SU-DHL-6 (cell line): ENCODE results near the gene NSMCE4A.

ENCODE experiments used
- H2AFZ ChIP-seq: fragments of 200-600 bp; sonication (generic); 2 replicates; pipeline ENCODE4 v1.6.1; 2014; ENCODE audit warnings: low read depth, mild to moderate bottlenecking, moderate library complexity, mixed read lengths, antibody characterized with exemption, low read length; ENCODE audit not compliant: severe bottlenecking
- H3F3A ChIP-seq: fragments of 200-600 bp; shearing (Covaris generic); 2 replicates; pipeline ENCODE4 v1.6.0; 2016; ENCODE audit warnings: antibody characterized with exemption, mild to moderate bottlenecking; ENCODE audit not compliant: insufficient read depth
- H3K27ac ChIP-seq: fragments of 200-600 bp; sonication (generic); 2 replicates; pipeline ENCODE4 v1.5.1; 2016; ENCODE audit warnings: low read depth, mild to moderate bottlenecking, low read length, moderate library complexity, mixed read lengths
- H3K27me3 ChIP-seq: fragments of 200-600 bp; sonication (generic), shearing (Covaris generic); 2 replicates; pipeline ENCODE4 v1.6.0; 2014; ENCODE audit warnings: mild to moderate bottlenecking, low read length
- H3K36me3 ChIP-seq: fragments of 200-600 bp; sonication (generic); 2 replicates; pipeline ENCODE4 v1.6.1; 2014; ENCODE audit warnings: mild to moderate bottlenecking, low read length, mixed read lengths
- H3K4me2 ChIP-seq: fragments of 300-600, 200-600 bp; shearing (Covaris generic), sonication (generic); 2 replicates; pipeline ENCODE4 v1.6.0; 2014; ENCODE audit warnings: low read length, low read depth, mild to moderate bottlenecking; ENCODE audit not compliant: poor library complexity, severe bottlenecking
- H3K4me3 ChIP-seq: fragments of 200-600 bp; sonication (generic); 2 replicates; pipeline ENCODE4 v1.5.1; 2014; ENCODE audit warnings: antibody characterized with exemption, low read length, mild to moderate bottlenecking, mixed read lengths; ENCODE audit not compliant: insufficient read depth, poor library complexity, severe bottlenecking
- H3K79me2 ChIP-seq: fragments of 200-600 bp; sonication (generic); 2 replicates; pipeline ENCODE4 v1.6.1; 2014; ENCODE audit warnings: mild to moderate bottlenecking, low read length, moderate library complexity; ENCODE audit not compliant: insufficient read depth
- H3K9ac ChIP-seq: fragments of 200-600 bp; sonication (generic); 2 replicates; pipeline ENCODE4 v1.7.0; 2014; ENCODE audit warnings: mild to moderate bottlenecking, low read length
- H3K9me2 ChIP-seq: fragments of 200-600 bp; sonication (generic); replicated peaks from 2 replicates; pipeline ENCODE4 v1.6.1; 2014; ENCODE audit warnings: low read length; ENCODE audit not compliant: insufficient read depth
- H3K9me3 ChIP-seq: fragments of 200-600 bp; sonication (generic); 2 replicates; pipeline ENCODE4 v1.6.1; 2014; ENCODE audit warnings: low read length, mixed read lengths; ENCODE audit not compliant: insufficient read depth
- H4K20me1 ChIP-seq: fragments of 200-600 bp; sonication (generic); 2 replicates; pipeline ENCODE4 v1.6.1; 2014; ENCODE audit warnings: low read depth, mild to moderate bottlenecking, antibody characterized with exemption, low read length, moderate library complexity, mixed read lengths
- EZH2phosphoT487 ChIP-seq: fragments of 200-600 bp; sonication (generic), shearing (Covaris generic); conservative IDR thresholded peaks from 2 replicates; pipeline ENCODE4 v1.6.1; 2018; ENCODE audit warnings: mild to moderate bottlenecking, antibody characterized with exemption, low read length, moderate library complexity, mixed read lengths
- TF ChIP-seq, protein P1 (sequence below): fragments of 200-600 bp; sonication (generic); IDR thresholded peaks from one replicate; pipeline ENCODE4 v1.5.1; 2017; ENCODE audit warnings: antibody characterized with exemption, mild to moderate bottlenecking, low read length, moderate library complexity; ENCODE audit not compliant: insufficient read depth, poor library complexity, severe bottlenecking

Gene NSMCE4A

DNA sequence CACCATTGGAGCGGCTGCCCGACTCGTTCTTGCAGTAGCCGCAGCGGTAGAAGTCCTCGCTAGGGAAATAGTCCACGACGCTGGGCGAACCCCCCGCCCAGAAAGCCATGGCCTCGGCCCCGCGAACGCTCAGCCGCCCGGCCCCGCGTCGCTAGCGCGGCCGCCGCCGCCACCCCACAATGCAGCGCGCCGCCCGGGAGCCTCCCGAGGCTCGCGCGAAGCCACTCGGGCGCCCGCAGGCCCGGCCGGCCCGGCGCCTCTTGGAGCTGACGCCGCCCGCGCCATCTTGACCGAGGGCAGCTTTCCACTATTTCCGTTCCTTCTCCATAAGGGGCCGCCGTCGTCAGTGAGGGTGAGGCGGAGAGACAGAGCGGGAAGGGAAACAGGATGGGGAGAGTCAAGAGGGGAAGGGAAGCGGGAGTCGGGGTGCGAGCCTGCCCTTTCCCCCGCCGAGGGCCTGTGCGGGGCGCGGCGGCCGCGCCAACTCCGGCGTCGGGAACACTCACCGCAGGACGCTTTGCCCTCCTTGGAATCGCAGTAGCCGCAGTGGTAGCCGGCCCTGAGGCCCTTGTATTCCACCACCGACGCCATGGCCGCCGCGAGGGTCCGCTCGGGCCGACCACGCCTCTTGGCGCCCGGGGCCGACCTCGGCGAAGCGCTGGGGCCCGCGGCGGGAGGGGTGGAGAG lies 47.0 kb downstream of the NSMCE4A start, which contains the start of gene ATE1:
TSS of gene ATE1 (minus strand) at position 191 of the 687 bp plus-strand sequence. CDS start at position 109, 82 bp downstream.
- H3K36me3 ChIP-seq: no peaks in the 10 kb centered on the region
- peak within 1 kb of the TSS; percentile 87 for H2AFZ ChIP-seq
- peak within 1 kb of the TSS; percentile 53 for H3K27ac ChIP-seq
- peak within 1 kb of the TSS; percentile 95 for H3K4me2 ChIP-seq
- peaks cover 28% of the 10 kb centered on the region for H3K79me2 ChIP-seq
- H3K9me2 ChIP-seq: no peaks in the 10 kb centered on the region
- no peak for TF ChIP-seq EZH2phosphoT487
- TF ChIP-seq, protein P1, sequence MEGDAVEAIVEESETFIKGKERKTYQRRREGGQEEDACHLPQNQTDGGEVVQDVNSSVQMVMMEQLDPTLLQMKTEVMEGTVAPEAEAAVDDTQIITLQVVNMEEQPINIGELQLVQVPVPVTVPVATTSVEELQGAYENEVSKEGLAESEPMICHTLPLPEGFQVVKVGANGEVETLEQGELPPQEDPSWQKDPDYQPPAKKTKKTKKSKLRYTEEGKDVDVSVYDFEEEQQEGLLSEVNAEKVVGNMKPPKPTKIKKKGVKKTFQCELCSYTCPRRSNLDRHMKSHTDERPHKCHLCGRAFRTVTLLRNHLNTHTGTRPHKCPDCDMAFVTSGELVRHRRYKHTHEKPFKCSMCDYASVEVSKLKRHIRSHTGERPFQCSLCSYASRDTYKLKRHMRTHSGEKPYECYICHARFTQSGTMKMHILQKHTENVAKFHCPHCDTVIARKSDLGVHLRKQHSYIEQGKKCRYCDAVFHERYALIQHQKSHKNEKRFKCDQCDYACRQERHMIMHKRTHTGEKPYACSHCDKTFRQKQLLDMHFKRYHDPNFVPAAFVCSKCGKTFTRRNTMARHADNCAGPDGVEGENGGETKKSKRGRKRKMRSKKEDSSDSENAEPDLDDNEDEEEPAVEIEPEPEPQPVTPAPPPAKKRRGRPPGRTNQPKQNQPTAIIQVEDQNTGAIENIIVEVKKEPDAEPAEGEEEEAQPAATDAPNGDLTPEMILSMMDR: no peak
- no peaks in the 10 kb centered on the region for H3F3A ChIP-seq
- H3K27me3 ChIP-seq: no peaks in the 10 kb centered on the region
- H3K9ac ChIP-seq: peak within 1 kb of the TSS; percentile 95
- H4K20me1 ChIP-seq: no peaks in the 10 kb centered on the region
- no peaks in the 10 kb centered on the region for H3K9me3 ChIP-seq
- peak within 1 kb of the TSS; percentile 87 for H3K4me3 ChIP-seq

DNA sequence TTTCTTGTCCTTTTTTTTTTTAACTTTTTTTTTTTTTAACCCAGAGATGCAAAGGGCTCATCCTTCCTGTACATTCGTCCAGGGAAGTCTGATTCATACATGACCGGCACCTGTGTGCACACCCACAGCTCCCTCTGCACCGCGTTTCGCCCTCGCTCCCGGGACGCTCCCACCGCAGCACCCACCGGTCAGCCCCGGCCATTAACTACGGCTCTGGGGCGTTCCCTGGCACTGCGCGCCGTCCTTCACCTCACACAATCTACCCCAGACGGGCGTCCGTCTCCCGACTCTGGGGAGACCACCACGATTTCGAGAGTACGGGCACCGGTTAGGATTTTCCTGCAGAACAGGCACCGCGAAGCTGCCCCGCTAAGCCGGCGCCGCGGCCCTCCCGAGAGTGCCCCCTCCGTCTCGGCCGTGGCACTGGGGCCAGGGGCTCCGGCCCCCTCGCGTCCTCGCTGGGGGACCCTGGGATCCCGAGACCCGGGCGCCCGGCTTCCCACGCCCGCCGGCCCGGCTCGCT lies 47.6 kb downstream of the NSMCE4A start:
- H2AFZ ChIP-seq: peak overlapping the region; percentile 87
- H3K36me3 ChIP-seq: no peaks in the 10 kb centered on the region
- H3F3A ChIP-seq: no peaks in the 10 kb centered on the region
- no peak for TF ChIP-seq EZH2phosphoT487
- TF ChIP-seq, protein P1: no peak
- H3K9me3 ChIP-seq: no peaks in the 10 kb centered on the region
- H3K9ac ChIP-seq: peak overlapping the region; percentile 95
- H3K27me3 ChIP-seq: no peaks in the 10 kb centered on the region
- peak overlapping the region; percentile 95 for H3K4me2 ChIP-seq
- H3K9me2 ChIP-seq: no peaks in the 10 kb centered on the region
- H3K4me3 ChIP-seq: peak overlapping the region; percentile 87
- H4K20me1 ChIP-seq: no peaks in the 10 kb centered on the region
- peaks cover 29% of the 10 kb centered on the region for H3K79me2 ChIP-seq
- peak overlapping the region; percentile 48 for H3K27ac ChIP-seq

DNA sequence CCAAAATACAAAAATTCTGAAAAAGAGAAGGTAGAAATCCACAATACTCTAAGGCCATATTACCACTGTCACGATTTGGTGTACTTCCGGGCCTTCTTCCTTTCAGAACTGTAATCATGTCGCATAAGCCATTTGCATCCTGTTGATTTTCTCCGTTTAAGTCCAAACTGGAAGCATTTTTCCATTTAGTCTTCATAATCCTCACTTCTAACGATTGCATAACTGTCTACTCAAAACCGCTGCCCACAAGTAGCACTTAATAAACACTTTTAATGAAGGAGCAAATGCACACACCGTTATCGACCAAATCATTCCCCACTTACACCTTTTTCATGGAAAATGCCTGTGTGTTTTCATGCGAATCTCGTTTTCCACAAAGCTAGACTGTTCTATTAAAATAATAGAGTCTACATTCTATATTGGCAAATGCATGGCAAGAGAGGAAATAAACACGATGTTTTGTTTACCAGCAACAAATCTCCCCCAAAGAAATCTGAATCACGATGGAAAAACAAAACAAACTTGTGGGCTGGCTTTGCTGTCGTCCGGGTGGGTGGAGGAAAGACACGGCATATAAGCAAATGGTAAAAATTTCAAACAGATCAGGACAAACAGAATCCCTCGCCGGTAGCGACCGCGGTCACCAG lies 48.2 kb downstream of the NSMCE4A start:
- H3K79me2 ChIP-seq: peaks cover 29% of the 10 kb centered on the region
- H3K9ac ChIP-seq: peak overlapping the region; percentile 95
- no peak for TF ChIP-seq EZH2phosphoT487
- TF ChIP-seq, protein P1: no peak
- peak overlapping the region; percentile 19; the same call in 1 of the 2 replicates for H3K27ac ChIP-seq
- peak overlapping the region; percentile 87 for H3K4me3 ChIP-seq
- no peaks in the 10 kb centered on the region for H3K9me2 ChIP-seq
- H2AFZ ChIP-seq: peak overlapping the region; percentile 87
- no peaks in the 10 kb centered on the region for H3K27me3 ChIP-seq
- H3F3A ChIP-seq: no peaks in the 10 kb centered on the region
- H3K9me3 ChIP-seq: no peaks in the 10 kb centered on the region
- 0 out of 2 replicates have a peak, but pooled peaks cover 2% of the 10 kb centered on the region for H3K36me3 ChIP-seq
- H3K4me2 ChIP-seq: peak overlapping the region; percentile 95
- no peaks in the 10 kb centered on the region for H4K20me1 ChIP-seq
